ENCODE data around the gene KDM8. TPM values are rescaled to one million over a fixed set of nuclear protein-coding genes. Genes with fewer than 3 reads are reported as not detected.

The KDM8 gene
- total and polyA plus RNA-seq, 3 donors from 2014 or later = 5.7 to 14.7 (median 8.3) TPM

- no peaks in the 10 kb centered on the region for H3K9me3 ChIP-seq
- DNase-seq = no peak
- no peak overlapping the region for H3K4me3 ChIP-seq
- H3K27me3 ChIP-seq = no peaks in the 10 kb centered on the region
- TF ChIP-seq POLR2A (IDR thresholded peaks at IDR 0.05) (no peak), CTCF (IDR thresholded peaks at IDR 0.05) (no peak)
- intact Hi-C loops (cut with DNase I; ENCODE audit: low total_unique reads) = loop anchor here (10.0 kb wide), 1 partner anchor 281 kb away; no protein-coding TSS in a partner anchor
- H3K4me1 ChIP-seq = no peaks in the 10 kb centered on the region
- H3K27ac ChIP-seq = no peak overlapping the region
- 27 to 41% methylated on average over 6 to 8 of the region's 8 CpGs for WGBS, 2 donors
- no peaks in the 10 kb centered on the region for H3K36me3 ChIP-seq (ENCODE audit: low read depth, missing control alignments)
These were observed 29.3 kb upstream of the KDM8 start for GRCh38 chr16:27174007-27174406.

- WGBS, 2 donors = 56 to 58% methylated on average over 6 of the region's 6 CpGs
- no peak for DNase-seq
- intact Hi-C loops (cut with DNase I; ENCODE audit: low total_unique reads) = loop anchor here (10.0 kb wide), 1 partner anchor 280 kb away; no protein-coding TSS in a partner anchor
These were observed 28.5 kb upstream of the KDM8 start for GRCh38 chr16:27174798-27175197.

GRCh38 chr16:27175888-27176287 is 27.4 kb upstream of the KDM8 start:
- Histone ChIP-seq H3K4me1 (peaks cover 3% of the 10 kb centered on the region), H3K27ac (no peak overlapping the region), H3K9me3 (no peaks in the 10 kb centered on the region), H3K4me3 (no peak overlapping the region), H3K27me3 (no peaks in the 10 kb centered on the region), H3K36me3 (ENCODE audit: low read depth, missing control alignments) (no peaks in the 10 kb centered on the region)
- TF ChIP-seq POLR2A (IDR thresholded peaks at IDR 0.05) = no peak
- TF ChIP-seq CTCF (IDR thresholded peaks at IDR 0.05) = no peak
- WGBS, 2 donors = 88 to 93% methylated on average over 8 of the region's 8 CpGs
- intact Hi-C loops (cut with DNase I; ENCODE audit: low total_unique reads) = loop anchor here (10.0 kb wide), 1 partner anchor 279 kb away; no protein-coding TSS in a partner anchor
- DNase-seq = no peak

More at GRCh38 chr16:27174798-27175197, 28.5 kb upstream of the KDM8 start:
- TF ChIP-seq POLR2A (IDR thresholded peaks at IDR 0.05) = no peak
- no peak for TF ChIP-seq CTCF (IDR thresholded peaks at IDR 0.05)
- H3K4me3 ChIP-seq = no peak overlapping the region
- H3K27ac ChIP-seq = no peak overlapping the region
- peaks cover 3% of the 10 kb centered on the region for H3K4me1 ChIP-seq
- no peaks in the 10 kb centered on the region for H3K27me3 ChIP-seq
- no peaks in the 10 kb centered on the region for H3K9me3 ChIP-seq
- no peaks in the 10 kb centered on the region for H3K36me3 ChIP-seq (ENCODE audit: low read depth, missing control alignments)

- DNase-seq = no peak
- intact Hi-C loops (cut with DNase I; ENCODE audit: low total_unique reads) = loop anchor here (10.0 kb wide), 1 partner anchor 278 kb away; no protein-coding TSS in a partner anchor
- no peak overlapping the region for H3K4me3 ChIP-seq
- 82 to 90% methylated on average over 12 to 13 of the region's 13 CpGs for WGBS, 2 donors
- H3K27me3 ChIP-seq = no peaks in the 10 kb centered on the region
- no peaks in the 10 kb centered on the region for H3K36me3 ChIP-seq (ENCODE audit: low read depth, missing control alignments)
- no peak overlapping the region for H3K27ac ChIP-seq
- TF ChIP-seq POLR2A (IDR thresholded peaks at IDR 0.05) = no peak
- TF ChIP-seq CTCF (IDR thresholded peaks at IDR 0.05) = no peak
- no peaks in the 10 kb centered on the region for H3K9me3 ChIP-seq
- peaks cover 3% of the 10 kb centered on the region for H3K4me1 ChIP-seq
These were observed 26.1 kb upstream of the KDM8 start for GRCh38 chr16:27177031-27177774.
